Body of pancreas (tissue), 4 donors: Measurements from ENCODE around the gene TMOD2.

Source experiments
- POLR2A ChIP-seq, 3 donors: fragments of 450-650 bp; IDR thresholded peaks; one replicate each; pipeline ENCODE4 v1.6.1; 2016; ENCODE audit warnings: antibody characterized with exemption in 3 of 3, mild to moderate bottlenecking in 2 of 3
- TF ChIP-seq, protein P1 (sequence below), 7 experiments: fragments of 450-650 bp in 4 of 7; fragments of 200-600 bp in 3 of 7; sonication (generic) in 3 of 7; IDR thresholded peaks; one replicate each; pipeline ENCODE4 v1.5.1; 2016 to 2019; ENCODE audit warnings: antibody characterized with exemption in 7 of 7

DNA sequence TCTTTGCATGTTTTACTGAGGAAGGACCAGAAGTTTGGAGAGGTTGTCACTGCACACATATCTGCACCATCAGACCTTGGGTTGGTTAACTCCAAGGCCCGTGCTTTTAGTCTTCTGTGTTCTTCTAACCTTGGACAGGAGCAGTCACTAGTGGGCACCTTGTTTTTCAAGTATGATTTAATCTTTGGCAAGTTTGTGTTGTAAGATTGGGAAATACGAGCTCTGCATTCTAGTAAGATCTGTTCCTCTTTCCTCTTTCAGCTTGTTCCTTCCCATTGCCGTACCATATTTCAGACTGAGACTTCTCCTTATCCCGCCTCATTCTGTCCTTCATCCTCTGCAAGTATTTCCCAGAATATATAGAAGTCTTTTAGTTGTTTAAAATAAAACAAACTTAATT, 5.1 kb downstream of the TMOD2 start:
- TF ChIP-seq, protein P1, sequence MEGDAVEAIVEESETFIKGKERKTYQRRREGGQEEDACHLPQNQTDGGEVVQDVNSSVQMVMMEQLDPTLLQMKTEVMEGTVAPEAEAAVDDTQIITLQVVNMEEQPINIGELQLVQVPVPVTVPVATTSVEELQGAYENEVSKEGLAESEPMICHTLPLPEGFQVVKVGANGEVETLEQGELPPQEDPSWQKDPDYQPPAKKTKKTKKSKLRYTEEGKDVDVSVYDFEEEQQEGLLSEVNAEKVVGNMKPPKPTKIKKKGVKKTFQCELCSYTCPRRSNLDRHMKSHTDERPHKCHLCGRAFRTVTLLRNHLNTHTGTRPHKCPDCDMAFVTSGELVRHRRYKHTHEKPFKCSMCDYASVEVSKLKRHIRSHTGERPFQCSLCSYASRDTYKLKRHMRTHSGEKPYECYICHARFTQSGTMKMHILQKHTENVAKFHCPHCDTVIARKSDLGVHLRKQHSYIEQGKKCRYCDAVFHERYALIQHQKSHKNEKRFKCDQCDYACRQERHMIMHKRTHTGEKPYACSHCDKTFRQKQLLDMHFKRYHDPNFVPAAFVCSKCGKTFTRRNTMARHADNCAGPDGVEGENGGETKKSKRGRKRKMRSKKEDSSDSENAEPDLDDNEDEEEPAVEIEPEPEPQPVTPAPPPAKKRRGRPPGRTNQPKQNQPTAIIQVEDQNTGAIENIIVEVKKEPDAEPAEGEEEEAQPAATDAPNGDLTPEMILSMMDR (IDR thresholded peaks at IDR 0.05) = no peak
- no peak for TF ChIP-seq POLR2A (IDR thresholded peaks at IDR 0.05)
